Measurements from ENCODE around the gene SIK3. TPM values are rescaled to one million over a fixed set of nuclear protein-coding genes. Genes with fewer than 3 reads are reported as not detected.

SIK3 gene
- total RNA-seq, result 31.0 and 34.8 TPM in 2 replicates

DNA sequence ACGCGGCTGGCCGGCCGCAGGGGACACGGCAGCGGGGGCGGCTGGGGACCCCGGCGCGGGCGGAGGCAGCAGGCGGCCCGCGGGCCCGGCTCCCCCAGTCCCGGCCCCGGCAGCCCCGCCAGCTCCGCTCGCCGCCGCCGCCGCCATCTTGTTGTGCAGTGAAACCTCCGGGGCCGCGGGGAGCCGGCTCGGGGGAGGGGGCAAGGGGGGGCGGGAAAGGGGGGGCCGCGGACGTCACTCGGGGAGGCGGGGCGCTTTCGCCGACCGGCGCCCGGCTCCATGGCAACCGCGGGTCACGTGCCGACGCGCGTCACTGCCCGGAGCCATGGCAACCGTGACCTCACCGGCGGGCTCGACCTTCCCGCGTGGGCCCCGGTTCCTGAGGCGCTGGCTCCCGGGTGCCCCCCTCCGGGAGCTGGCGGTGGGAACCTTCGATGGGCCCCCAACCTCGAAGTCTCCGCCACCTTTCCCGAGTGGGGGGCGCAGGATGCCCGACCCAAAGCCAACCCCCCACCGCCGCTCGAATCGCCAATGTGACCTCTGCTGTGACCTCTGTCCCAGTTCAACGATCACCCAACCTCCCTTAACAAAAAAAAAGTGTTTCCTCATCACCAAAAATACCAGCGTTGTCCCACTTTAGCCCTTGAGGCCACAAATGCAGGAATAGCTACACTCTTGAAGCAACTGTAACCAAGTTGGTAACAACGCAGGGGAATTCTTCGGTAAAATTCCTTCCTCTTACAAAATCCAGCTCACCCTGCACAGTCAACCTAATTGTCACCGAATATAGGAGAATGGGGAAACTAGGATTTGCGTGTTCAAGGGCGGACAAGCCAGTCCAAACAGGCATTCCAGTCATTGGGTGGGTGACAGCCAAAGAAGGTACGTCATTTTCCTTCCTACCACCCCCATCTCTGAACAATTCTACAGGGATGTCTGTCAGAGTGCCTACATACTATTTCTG, at the start of gene SIK3:
SIK3 (minus strand) TSS at position 160 of the 964 bp plus-strand sequence; CDS start at position 147, 13 bp downstream.

GRCh38 chr11:117143871-117144476, 45.7 kb upstream of the SIK3 start, which contains the start of gene PAFAH1B2:
TSS of gene PAFAH1B2 (plus strand) at chr11:117144287. CDS start at chr11:117152448, 8,161 bp downstream.

DNA sequence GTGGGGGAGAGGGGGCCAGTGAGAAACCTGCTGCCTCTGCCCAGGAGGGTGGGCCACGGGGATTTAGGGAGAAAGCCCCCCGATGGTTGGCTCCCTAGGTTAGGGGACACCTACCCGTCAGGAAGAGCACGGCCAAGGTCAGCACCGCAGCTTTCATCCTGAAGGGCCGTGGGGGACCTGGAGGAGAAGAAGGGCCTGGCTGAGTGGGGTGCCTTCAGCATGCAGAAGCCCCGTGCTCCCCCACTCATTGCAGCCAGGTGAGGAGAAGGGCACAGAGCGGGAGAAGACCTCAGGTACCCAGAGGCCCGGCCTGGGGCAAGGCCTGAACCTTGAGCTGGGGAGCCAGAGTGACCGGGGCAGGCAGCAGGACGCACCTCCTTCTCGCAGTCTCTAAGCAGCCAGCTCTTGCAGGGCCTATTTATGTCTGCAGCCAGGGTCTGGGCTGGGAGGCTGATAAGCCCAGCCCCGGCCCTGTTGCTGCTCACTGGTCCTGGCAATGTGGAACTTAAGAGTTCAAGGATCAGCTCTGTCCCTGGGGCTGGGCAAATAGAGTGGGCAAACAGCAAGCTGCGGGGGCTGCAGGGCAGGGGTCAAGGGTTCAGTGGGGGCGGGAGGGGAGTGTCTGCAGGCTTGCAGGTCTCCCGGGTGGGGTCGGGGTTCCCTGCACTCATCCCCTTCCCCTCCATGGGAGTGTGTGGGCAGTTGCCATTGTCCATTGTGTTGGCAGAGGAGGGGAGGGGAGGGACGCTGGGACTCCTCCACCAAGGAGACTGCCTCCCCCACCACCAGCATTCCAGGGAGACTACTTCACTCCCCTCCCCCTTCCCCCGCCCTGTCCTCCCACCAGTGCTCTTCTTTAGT, 260.8 kb downstream of the SIK3 start, which contains the start of gene APOA1:
APOA1 (minus strand) TSS at position 392 of the 861 bp plus-strand sequence; CDS start at position 157, 235 bp downstream.

GRCh38 chr11:116829525-116830183, 268.6 kb downstream of the SIK3 start, which contains the start of gene APOC3:
TSS of gene APOC3 (plus strand) at chr11:116829907. CDS start at chr11:116830583, 676 bp downstream.

GRCh38 chr11:116823031-116823843, 275.0 kb downstream of the SIK3 start, which contains the start of gene APOA4:
TSS of gene APOA4 (minus strand) at chr11:116823304. CDS start at chr11:116823191, 113 bp downstream.

Small RNAs within 50 kb of the gene (small RNA-seq; reads per million reads assigned to genes)
- gene AP000936.3, result not detected
- gene RNY4P6, result 0.19 reads per million

Other genes with a start within 250 kb of the SIK3 start
- gene PAFAH1B2, start 45.9 kb upstream of the SIK3 start, total RNA-seq, result 159 and 189 TPM in 2 replicates
- gene SIDT2, start 80.3 kb upstream of the SIK3 start, total RNA-seq, result 21.9 and 32.1 TPM in 2 replicates
- 331 and 451 TPM in 2 replicates for gene TAGLN, start 100.9 kb upstream of the SIK3 start, total RNA-seq
- 36.5 and 43.9 TPM in 2 replicates for gene PCSK7, start 133.6 kb upstream of the SIK3 start, total RNA-seq
- 14.2 and 17.0 TPM in 2 replicates for gene RNF214, start 134.2 kb upstream of the SIK3 start, total RNA-seq
- gene BACE1-AS, start 192.9 kb upstream of the SIK3 start, total RNA-seq, result 5.1 and 5.4 TPM in 2 replicates
- gene BACE1, start 217.8 kb upstream of the SIK3 start, total RNA-seq, result 48.4 and 52.9 TPM in 2 replicates
- 38.5 and 38.8 TPM in 2 replicates for gene CEP164, start 229.4 kb upstream of the SIK3 start, total RNA-seq

Data from articular chondrocyte of knee joint (primary cell).